Measurements from ENCODE around the gene KRT36.

GRCh38 chr17:41468346-41468745 lies 21.4 kb downstream of the KRT36 start:
- no peak for TF ChIP-seq ZNF274 (IDR thresholded peaks at IDR 0.05; ENCODE audit: low read depth, low read length)
- TF ChIP-seq YY1 (IDR thresholded peaks at IDR 0.05; ENCODE audit: insufficient read depth, insufficient read length) = no peak
- no peak for TF ChIP-seq SUZ12 (IDR thresholded peaks at IDR 0.05; ENCODE audit: extremely low read depth, insufficient read depth, insufficient read length)

Measured in NT2/D1 (cell line).